Keratinocyte (primary cell): ENCODE data around the gene PAMR1. TPM values are rescaled to one million over a fixed set of nuclear protein-coding genes. Genes with fewer than 3 reads are reported as not detected.

Experiments used
- DNase-seq: peaks from one replicate; pipeline ENCODE4 v3.0.0-alpha.2; 2011; ENCODE audit warnings: low read depth, missing footprints, low spot score
- FAIRE-seq: peaks from 2 replicates; lab custom pipeline; 2011; peaks lifted over from hg19 to GRCh38; lab: Jason Lieb, UNC
- H2AFZ ChIP-seq: 2 replicates; pipeline ENCODE4 v1.6.0; 2012; ENCODE audit warnings: low read length, control low read depth, inconsistent platforms; ENCODE audit not compliant: control insufficient read depth
- H3K27ac ChIP-seq: 2 replicates; pipeline ENCODE4 v1.5.1; 2011; ENCODE audit warnings: low read length; ENCODE audit not compliant: control insufficient read depth, insufficient read depth
- H3K27me3 ChIP-seq: 3 replicates; pipeline ENCODE4 v1.6.0; 2011; ENCODE audit warnings: low read length; ENCODE audit not compliant: control insufficient read depth, insufficient read depth; ENCODE audit errors: extremely low read depth
- H3K36me3 ChIP-seq, 2 experiments: 2 replicates in 1 of 2; 3 replicates in 1 of 2; pipeline ENCODE4 v1.5.1; 2011; ENCODE audit warnings: low read length in 2 of 2, mild to moderate bottlenecking in 1 of 2; ENCODE audit not compliant: control insufficient read depth in 2 of 2, insufficient read depth in 2 of 2; ENCODE audit errors: extremely low read depth in 1 of 2
- H3K4me1 ChIP-seq: 3 replicates; pipeline ENCODE4 v1.5.1; 2011; ENCODE audit warnings: low read length; ENCODE audit not compliant: control insufficient read depth, insufficient read depth; ENCODE audit errors: extremely low read depth
- H3K4me2 ChIP-seq: 3 replicates; pipeline ENCODE4 v1.6.0; 2011; ENCODE audit warnings: low read depth, low read length; ENCODE audit not compliant: control insufficient read depth, insufficient read depth; ENCODE audit errors: extremely low read depth
- H3K4me3 ChIP-seq, 3 experiments: fragments of 200-600 bp in 1 of 3; sonication (generic) in 1 of 3; 2 replicates in 2 of 3; 3 replicates in 1 of 3; pipeline ENCODE4 v1.5.1; 2011 to 2016; ENCODE audit warnings: low read length in 3 of 3, mild to moderate bottlenecking in 3 of 3, control low read depth in 2 of 3, inconsistent platforms in 1 of 3, low read depth in 1 of 3, mixed read lengths in 1 of 3, mixed run types in 1 of 3, moderate library complexity in 1 of 3; ENCODE audit not compliant: control insufficient read depth in 2 of 3, insufficient read depth in 2 of 3; ENCODE audit errors: extremely low read depth in 1 of 3
- H3K79me2 ChIP-seq: 2 replicates; pipeline ENCODE4 v1.6.0; 2012; ENCODE audit warnings: low read length; ENCODE audit not compliant: control insufficient read depth, insufficient read depth
- H3K9ac ChIP-seq: 3 replicates; pipeline ENCODE4 v1.6.0; 2011; ENCODE audit warnings: low read length; ENCODE audit not compliant: control insufficient read depth, insufficient read depth; ENCODE audit errors: extremely low read depth
- H3K9me1 ChIP-seq: 3 replicates; pipeline ENCODE4 v1.6.0; 2011; ENCODE audit warnings: low read length; ENCODE audit not compliant: control insufficient read depth, insufficient read depth; ENCODE audit errors: extremely low read depth
- H3K9me3 ChIP-seq: 2 replicates; pipeline ENCODE4 v1.5.1; 2012; ENCODE audit warnings: low read depth, low read length; ENCODE audit not compliant: control insufficient read depth
- H4K20me1 ChIP-seq: 3 replicates; pipeline ENCODE4 v1.6.0; 2011; ENCODE audit warnings: low read length; ENCODE audit not compliant: control insufficient read depth, insufficient read depth; ENCODE audit errors: extremely low read depth
- CTCF ChIP-seq, 3 experiments: IDR thresholded peaks in 1 of 3; conservative IDR thresholded peaks in 1 of 3; optimal IDR thresholded peaks in 1 of 3; 2 replicates in 2 of 3; 3 replicates in 1 of 3; pipeline versions ENCODE3 to v1.5.1; 2011; ENCODE audit warnings: low read length in 3 of 3, mild to moderate bottlenecking in 3 of 3, moderate library complexity in 2 of 3, control low read depth in 1 of 3, inconsistent platforms in 1 of 3; ENCODE audit not compliant: insufficient read depth in 2 of 3; ENCODE audit errors: extremely low read depth in 1 of 3
- EZH2 ChIP-seq: IDR thresholded peaks from one replicate; pipeline ENCODE4 v1.6.1; 2012; ENCODE audit warnings: inconsistent platforms, mild to moderate bottlenecking, low read length, moderate library complexity
- dilution Hi-C: fragments of 300-500 bp; cut with MboI; formaldehyde crosslinking; loops from one replicate; pipeline ENCODE4 v1.7.0; 2020; ENCODE audit warnings: low sequenced_read_pairs; ENCODE audit not compliant: extremely low pct_ligation_motif_present
- polyA plus RNA-seq, 5 experiments: library from polyadenylated mRNA; depleted of rRNA in 3 of 5; stranded (reverse) in 3 of 5; stranded (forward) in 1 of 5; unstranded in 1 of 5; fragments of >200 nt; gene quantifications; 1 replicate in 1 of 5; 2 replicates in 3 of 5; 3 replicates in 1 of 5; pipeline versions ENCODE4 v1.2.1 to v1.2.3, GENCODE V29; 2011 to 2012; ENCODE audit warnings: missing spikeins in 2 of 5, low read depth in 1 of 5, low replicate concordance in 1 of 5

The PAMR1 gene
- polyA plus RNA-seq, 1 donor (not counting 4 experiments of a cell fraction or from before 2014, with no cell fraction given) = 4.1 TPM

- TF ChIP-seq EZH2 = no peak
- no peak for TF ChIP-seq CTCF (optimal IDR thresholded peaks at IDR 0.05 in 1 of 3, IDR thresholded peaks at IDR 0.05 in 1 of 3, conservative IDR thresholded peaks at IDR 0.05 in 1 of 3; ENCODE audit: extremely low read depth in 1 of 3, insufficient read depth in 2 of 3, low read length in 3 of 3)
- FAIRE-seq = no peak
- H3K9ac ChIP-seq = no peak overlapping the region
- H3K4me2 ChIP-seq = no peak overlapping the region
- no peaks in the 10 kb centered on the region for H3K79me2 ChIP-seq
- H2AFZ ChIP-seq = no peak overlapping the region
- H4K20me1 ChIP-seq = no peaks in the 10 kb centered on the region
- dilution Hi-C loops = no loop called here
- no peak for DNase-seq
- H3K9me3 ChIP-seq = no peaks in the 10 kb centered on the region
- H3K27me3 ChIP-seq = peaks cover 5% of the 10 kb centered on the region
- no peak overlapping the region for H3K27ac ChIP-seq
- H3K4me1 ChIP-seq = no peaks in the 10 kb centered on the region
- H3K4me3 ChIP-seq = no peak overlapping the region
- H3K9me1 ChIP-seq = no peaks in the 10 kb centered on the region
- H3K36me3 ChIP-seq = no peaks in the 10 kb centered on the region
Measured at GRCh38 chr11:35479731-35480130, 45.7 kb downstream of the PAMR1 start.

GRCh38 chr11:35478471-35479091 lies 46.8 kb downstream of the PAMR1 start:
- no peak overlapping the region for H3K9ac ChIP-seq
- H4K20me1 ChIP-seq = no peaks in the 10 kb centered on the region
- dilution Hi-C loops = no loop called here
- peaks cover 5% of the 10 kb centered on the region for H3K27me3 ChIP-seq
- DNase-seq (no peak), FAIRE-seq (no peak)
- no peak overlapping the region for H2AFZ ChIP-seq
- no peak overlapping the region for H3K4me3 ChIP-seq
- H3K9me1 ChIP-seq = no peaks in the 10 kb centered on the region
- H3K79me2 ChIP-seq = no peaks in the 10 kb centered on the region
- H3K36me3 ChIP-seq = no peaks in the 10 kb centered on the region
- H3K9me3 ChIP-seq = no peaks in the 10 kb centered on the region
- H3K4me2 ChIP-seq = no peak overlapping the region
- H3K4me1 ChIP-seq = no peaks in the 10 kb centered on the region
- H3K27ac ChIP-seq = no peak overlapping the region
- TF ChIP-seq EZH2 (no peak), CTCF (optimal IDR thresholded peaks at IDR 0.05 in 1 of 3, IDR thresholded peaks at IDR 0.05 in 1 of 3, conservative IDR thresholded peaks at IDR 0.05 in 1 of 3; ENCODE audit: extremely low read depth in 1 of 3, insufficient read depth in 2 of 3, low read length in 3 of 3) (no peak)
